Fibroblast of skin of left quadriceps (primary cell): ENCODE data around the gene DLEU7.
A peak's percentile ranks its signal among the peaks of the same experiment; 100 is the strongest.

Experiments
- DNase-seq, 2 experiments: peaks; one replicate each; pipeline ENCODE4 v3.0.0-alpha.2; 2013; ENCODE audit warnings: low read depth in 2 of 2

The DLEU7 gene

DNA sequence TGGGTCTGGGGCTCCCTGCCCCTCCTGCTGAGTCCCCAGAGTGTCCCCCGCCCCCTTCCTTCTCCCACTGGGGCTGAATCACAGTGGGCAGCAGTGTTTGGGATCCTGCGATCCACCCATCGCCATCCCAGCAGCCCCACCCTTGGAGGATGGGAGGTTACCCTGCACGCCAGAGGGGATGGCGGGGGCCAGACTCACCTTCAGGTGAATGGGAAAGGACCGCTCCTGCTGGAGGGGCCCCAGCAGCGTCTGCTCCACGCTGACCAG is 569 bp downstream of the DLEU7 start:
- no peak for DNase-seq

DNA sequence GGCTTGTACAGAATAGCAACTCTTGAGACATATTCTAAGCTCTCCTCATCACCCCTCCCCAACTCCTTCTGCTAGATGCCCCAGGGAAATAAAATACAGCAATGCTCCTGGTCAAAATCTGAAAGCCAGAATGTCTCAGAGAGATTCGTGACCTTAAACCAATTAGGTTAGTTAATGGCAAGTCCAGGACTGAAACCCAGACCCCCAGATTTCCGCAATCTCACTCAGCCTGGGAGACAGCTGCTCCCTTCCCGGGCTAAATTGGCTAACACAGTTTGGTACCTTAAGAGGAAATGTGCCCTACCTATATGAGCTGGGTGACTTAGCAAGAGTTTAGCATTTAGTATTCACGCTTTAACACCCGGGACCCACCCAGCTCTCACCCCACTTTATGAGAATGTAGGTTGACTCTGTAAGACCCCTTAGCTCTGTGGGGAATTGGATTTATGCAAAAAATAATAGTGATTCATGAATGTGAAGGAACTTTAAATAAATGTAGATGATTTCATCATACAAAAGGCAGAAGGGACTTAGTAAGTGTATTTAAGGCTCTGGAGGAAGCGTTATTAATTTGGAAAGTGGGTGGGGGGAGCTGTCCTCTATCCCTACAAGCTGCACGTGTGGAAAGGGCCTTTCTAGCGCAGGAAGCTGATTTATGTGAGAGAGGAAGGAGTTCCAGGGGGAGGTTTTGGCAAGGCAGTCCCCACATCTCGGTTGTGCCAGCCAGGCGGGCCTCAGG is 1.1 kb downstream of the DLEU7 start:
- DNase-seq = no peak

- DNase-seq = no peak
Observed at GRCh38 chr13:50841786-50842185, 1.7 kb downstream of the DLEU7 start.

- DNase-seq = no peak
Observed at GRCh38 chr13:50840284-50840683, 3.2 kb downstream of the DLEU7 start.

DNA sequence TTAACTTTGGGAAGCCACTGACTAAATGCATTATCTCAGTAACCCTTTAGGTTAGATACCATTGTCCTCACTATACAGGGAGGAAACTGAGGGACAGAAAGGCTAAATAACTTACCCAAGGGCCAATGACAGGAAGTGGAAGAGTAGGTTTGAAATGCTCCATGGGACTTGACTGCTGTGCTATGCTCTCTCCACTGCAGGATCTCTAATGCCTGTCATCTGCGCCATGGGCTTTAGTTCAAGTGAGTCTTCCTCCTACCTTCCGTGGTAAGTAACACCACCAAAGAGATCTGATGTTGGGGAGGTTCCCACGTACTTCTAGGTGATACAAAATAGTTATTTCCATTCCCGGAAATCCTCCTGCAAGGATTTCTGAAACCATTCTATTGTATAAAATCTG is 3.7 kb downstream of the DLEU7 start:
- DNase-seq = no peak

GRCh38 chr13:50838701-50839100 is 4.8 kb downstream of the DLEU7 start:
- DNase-seq = no peak

DNA sequence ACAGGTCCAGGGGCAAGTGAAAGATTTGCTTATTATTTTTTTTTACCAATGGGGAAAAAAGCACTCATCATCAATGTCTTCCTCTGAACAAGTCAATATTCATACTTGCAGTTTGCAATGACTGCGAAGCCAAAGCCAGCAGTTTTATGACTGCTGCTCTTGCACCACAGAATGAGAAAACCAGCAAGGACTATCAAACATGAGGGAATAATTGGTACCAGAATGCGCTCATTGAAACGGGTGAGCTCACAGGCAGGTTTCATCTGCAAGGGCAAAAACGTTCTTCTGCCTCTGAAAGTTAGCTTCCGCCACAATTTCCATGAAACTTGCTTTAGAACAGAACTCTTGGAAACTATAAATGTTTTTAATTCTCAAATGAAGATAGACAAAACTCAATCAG is 5.5 kb downstream of the DLEU7 start:
- DNase-seq = peak; percentile 17 to 20

DNA sequence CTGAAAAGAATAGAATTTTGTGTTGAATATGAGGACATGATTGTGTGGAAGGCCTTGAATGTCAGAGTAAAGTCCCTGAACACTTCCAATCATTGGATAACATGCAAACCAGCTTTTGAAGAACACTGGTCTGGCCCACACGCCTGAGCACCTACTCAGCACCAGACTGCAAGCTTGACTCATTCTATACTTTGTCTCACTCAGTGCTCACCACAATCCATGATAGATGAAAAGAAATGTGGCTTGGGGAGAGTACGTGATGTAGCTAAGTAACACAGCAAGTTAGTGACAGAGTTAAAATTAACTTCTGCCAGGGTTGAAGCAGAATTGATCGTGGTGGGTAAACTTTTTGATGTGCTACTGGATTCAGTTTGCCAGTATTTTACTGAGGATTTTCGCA is 12.0 kb downstream of the DLEU7 start:
- DNase-seq = no peak

DNA sequence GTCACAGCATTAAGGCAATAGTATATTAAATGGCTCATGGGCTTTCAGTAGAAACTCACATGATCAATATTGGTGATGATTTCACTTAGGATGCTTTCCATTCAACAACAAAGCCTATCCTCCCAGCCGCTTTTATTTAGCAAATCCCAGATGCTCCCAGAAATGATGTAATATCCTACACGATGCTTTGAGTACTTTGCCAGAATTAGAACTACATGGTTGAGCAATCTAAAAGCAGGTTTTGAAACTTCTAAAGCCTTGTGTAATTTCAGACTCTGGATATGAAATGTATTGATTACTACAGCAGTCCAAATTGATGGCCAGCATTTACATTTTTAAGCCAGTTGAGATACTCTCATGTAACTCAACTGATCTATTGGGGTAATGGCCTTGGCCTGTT is 13.6 kb downstream of the DLEU7 start:
- peak; percentile 70 to 73 for DNase-seq

DNA sequence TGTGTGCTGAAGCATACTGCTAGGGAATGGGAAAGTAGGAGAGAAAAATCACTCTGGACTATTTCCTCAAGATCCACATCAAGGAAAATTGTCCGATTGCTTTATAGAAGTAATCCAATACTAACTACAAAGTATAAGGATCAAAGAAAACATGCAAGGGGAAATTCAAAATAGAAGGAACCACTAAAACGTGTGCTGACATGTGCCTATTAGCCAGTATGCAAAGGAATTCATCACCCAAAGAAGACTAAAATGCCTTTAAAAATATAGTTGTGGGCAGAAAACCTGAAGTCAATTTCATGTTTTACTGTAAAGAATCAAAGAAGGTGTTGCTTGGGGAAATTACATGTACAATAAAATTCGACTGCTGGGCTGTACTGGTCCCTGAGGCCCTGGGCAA is 14.3 kb downstream of the DLEU7 start:
- no peak for DNase-seq

DNA sequence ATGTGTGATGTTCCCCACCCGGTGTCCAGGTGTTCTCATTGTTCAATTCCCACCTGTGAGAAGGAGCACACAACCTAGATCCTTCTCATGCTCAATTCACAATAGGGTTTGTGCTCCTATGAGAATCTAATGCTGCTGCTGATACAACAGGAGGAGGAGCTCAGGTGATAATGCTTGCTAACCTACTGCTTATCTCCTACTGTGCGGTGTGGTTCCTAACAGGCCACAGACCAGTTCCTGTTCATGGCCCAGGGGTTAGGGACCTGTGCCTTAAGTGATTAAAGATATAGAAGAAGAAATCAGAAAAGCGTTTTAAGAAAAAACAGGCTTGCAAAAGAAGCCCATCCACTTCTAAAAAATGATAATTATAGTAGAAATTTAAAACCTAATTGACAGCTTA is 17.5 kb downstream of the DLEU7 start:
- DNase-seq = no peak

- DNase-seq = no peak
Observed at GRCh38 chr13:50812242-50812641, 31.2 kb downstream of the DLEU7 start.

DNA sequence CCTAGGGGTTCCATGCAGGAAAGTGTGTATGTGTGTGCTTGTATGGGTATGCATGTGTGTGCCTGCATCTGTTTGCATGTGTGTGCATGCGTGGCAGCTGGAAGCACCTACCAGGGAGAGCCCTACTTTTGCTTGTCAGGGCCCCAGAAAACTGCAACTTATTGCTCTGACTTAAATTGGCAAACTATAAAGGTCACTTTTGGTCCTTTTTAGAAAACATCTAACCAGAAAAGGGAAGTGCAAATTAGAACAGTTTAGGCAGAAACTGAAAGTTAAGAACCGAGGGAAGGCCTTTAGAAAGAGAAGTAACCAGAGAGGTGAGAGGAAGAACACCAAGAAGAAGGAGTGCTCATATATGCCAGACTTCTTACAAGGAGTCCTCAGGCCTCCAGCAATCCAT is 32.5 kb downstream of the DLEU7 start:
- no peak for DNase-seq

GRCh38 chr13:50810468-50810867 is 33.0 kb downstream of the DLEU7 start:
- DNase-seq = no peak

GRCh38 chr13:50809133-50810090 is 34.1 kb downstream of the DLEU7 start:
- no peak for DNase-seq

- DNase-seq = no peak
Observed at GRCh38 chr13:50805805-50806204, 37.7 kb downstream of the DLEU7 start.

- peak; percentile 64 to 73 for DNase-seq
Observed at GRCh38 chr13:50801087-50801931, 42.2 kb downstream of the DLEU7 start.

DNA sequence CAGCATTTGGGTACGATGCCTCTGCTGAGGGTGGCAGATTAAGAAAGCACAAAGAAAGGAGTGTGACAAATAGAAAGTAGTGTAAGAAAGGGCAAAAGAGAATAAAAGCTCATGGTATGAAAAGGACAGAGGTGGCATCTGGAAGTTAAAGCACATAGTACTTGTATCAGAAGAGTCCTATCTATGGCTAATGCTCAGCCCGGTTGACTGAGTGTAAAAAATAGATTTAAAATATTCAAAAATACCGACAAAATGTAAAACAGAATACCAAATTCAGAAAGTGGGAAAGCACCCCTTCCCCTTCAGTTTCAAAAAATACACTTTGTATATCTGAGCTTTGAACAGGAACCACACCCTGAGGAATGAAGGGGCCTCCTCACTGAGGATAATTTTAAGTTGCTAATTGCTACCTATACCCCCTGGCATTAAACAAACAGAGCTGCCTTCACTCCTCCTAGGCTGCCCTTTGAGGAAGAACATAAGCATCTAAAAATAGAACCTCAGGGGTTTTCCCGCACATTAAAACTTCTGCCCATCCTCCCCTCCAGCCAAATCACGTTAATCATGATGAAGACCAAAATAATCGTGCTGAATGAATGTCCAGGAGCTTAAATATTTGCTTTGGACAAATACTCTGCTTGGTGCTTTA is 43.3 kb downstream of the DLEU7 start:
- DNase-seq = no peak

GRCh38 chr13:50798923-50799322 is 44.6 kb downstream of the DLEU7 start:
- DNase-seq = peak; percentile 65 to 66

GRCh38 chr13:50797091-50797490 is 46.4 kb downstream of the DLEU7 start:
- no peak for DNase-seq

GRCh38 chr13:50796463-50796862 is 47.0 kb downstream of the DLEU7 start:
- DNase-seq = no peak

DNA sequence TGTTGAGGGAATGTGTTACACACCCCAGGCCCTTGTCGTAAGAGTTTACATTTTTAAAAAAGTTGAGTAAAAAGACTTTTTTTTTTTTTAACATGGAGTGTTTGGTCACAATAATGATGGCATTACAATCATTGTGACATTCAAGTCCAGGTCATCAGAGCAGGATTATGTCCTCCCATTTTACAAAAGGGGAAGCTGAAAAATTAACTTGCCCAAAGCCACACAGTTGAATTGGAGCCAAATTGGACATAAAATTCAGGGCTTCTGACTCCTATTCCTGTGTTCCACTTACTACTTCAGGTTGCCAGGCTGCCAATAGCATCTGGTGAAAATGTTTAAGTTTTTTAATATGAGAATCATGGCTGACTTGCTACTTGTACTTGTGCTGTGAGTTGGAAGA is 49.3 kb downstream of the DLEU7 start:
- no peak for DNase-seq
